ENCODE measurements around the gene MORN1.

DNA sequence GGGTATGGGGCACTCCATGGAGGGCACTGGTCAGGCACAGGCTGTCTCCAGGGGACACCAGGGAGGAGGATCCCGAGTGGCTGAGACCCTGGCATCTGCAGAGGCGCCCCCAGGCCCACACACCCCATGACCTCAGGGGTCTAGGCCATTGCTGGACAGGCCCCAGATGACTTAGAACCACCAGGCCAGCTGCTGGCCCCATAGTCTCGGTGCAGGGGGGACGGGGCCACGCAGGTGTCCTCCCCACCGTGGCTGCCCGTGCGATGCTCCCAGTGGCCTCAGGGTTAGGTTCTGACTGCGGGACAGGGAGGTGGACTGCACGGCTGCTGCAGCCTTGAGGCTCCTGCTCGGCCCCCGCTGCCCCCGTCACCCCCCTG lies 44.0 kb downstream of the MORN1 start:
- TF ChIP-seq, protein P1, sequence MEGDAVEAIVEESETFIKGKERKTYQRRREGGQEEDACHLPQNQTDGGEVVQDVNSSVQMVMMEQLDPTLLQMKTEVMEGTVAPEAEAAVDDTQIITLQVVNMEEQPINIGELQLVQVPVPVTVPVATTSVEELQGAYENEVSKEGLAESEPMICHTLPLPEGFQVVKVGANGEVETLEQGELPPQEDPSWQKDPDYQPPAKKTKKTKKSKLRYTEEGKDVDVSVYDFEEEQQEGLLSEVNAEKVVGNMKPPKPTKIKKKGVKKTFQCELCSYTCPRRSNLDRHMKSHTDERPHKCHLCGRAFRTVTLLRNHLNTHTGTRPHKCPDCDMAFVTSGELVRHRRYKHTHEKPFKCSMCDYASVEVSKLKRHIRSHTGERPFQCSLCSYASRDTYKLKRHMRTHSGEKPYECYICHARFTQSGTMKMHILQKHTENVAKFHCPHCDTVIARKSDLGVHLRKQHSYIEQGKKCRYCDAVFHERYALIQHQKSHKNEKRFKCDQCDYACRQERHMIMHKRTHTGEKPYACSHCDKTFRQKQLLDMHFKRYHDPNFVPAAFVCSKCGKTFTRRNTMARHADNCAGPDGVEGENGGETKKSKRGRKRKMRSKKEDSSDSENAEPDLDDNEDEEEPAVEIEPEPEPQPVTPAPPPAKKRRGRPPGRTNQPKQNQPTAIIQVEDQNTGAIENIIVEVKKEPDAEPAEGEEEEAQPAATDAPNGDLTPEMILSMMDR (IDR thresholded peaks at IDR 0.05): no peak
- no peak for TF ChIP-seq POLR2A (IDR thresholded peaks at IDR 0.05)
